HG03354 (cell line): Measurements from ENCODE around the gene EMCN.

Source experiments
- ATAC-seq: cut with Tn5 transposase; IDR thresholded peaks from one replicate; pipeline ENCODE4 v1.9.1; 2021; ENCODE audit warnings: mild to moderate bottlenecking; ENCODE audit not compliant: unreplicated experiment, poor library complexity, severe bottlenecking

The EMCN gene

DNA sequence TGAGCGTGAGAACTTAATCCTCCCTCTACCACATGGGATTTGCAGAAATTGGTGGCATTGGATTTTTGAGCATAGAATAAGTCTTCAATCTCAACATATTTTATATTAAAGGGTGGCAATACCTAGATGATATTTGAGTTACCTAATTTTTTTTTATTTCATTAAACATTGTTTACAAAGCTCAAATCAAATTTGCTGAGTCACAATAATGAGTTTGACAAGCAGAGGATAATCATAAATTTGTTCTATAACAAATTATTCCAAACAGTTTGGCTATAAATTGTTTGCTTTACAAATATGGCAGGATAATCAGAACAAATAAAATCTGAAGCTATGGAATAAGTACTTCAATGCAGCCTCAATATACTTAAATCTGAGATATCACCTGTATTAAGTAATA lies 22.7 kb downstream of the EMCN start:
- no peak for ATAC-seq

DNA sequence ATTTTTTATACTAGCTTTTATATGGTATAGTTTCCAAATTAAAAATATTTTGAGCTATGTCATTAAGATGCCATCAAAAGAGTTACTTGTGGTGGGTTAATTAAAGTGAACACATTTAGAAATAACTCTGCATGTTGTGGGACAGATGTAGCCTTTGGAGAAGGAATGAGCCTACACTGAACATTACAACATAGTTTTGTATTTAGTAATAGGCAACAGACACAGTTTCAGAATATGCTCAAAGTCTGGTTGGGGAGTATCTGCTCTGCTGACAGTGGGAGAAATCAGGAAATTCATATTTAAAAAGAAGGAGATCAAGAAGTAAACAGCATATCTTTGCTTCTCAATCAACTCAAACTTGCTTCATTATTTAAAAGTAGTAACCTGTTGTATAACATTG lies 23.7 kb downstream of the EMCN start:
- no peak for ATAC-seq

DNA sequence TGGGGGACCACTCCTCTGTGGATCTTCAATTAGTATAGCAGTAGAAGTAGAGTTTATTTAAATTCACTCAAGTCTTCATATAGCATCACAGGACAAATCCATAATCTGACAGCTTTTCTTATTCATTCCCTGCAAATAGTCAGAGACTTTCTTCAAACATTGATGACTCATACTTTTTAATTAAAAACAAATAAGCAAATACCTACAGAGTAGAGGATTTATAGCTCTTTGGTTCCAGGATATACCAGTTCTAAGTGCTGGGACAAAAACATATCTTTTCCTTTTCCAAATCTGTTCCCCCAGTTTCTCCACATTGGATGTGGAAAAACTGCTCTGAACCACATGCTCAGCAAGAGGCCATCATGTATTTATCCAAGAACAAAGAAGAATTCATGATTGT lies 24.1 kb downstream of the EMCN start:
- ATAC-seq = no peak

DNA sequence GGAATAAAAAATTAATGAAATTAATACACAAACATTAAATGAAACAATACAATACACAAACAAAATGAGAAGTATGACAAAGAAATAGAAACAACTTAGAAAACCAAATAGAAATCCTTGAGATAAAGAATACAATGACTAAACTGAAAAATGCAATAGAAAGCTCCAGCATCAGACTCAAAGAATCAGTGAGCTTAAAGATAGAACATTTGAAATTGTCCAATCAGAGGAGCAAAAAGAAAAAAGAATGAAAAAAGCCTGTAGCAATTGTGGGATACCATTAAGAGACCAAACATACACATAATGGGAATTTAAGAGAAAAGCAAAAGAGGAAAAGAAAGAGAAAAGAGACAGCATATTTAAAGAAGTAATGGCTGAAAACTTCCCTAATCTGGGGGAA lies 25.7 kb downstream of the EMCN start:
- no peak for ATAC-seq

DNA sequence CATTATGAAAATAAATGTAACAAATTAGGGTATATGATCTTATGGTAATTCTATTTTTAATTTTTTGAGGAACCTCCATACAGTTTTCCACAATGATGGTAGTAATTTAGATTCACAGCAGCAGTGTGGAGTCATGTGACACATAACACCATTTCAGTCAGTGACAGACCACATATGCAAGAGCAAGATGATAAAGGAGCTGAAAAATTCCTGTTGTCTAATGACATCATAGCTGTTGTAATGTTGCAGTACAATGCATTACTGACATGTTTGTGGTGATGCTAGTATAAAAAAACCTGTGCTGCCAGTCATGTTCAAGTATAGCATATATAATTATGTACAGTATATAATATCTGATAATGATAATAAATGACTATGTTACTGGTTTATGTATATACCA lies 28.5 kb downstream of the EMCN start:
- no peak for ATAC-seq

DNA sequence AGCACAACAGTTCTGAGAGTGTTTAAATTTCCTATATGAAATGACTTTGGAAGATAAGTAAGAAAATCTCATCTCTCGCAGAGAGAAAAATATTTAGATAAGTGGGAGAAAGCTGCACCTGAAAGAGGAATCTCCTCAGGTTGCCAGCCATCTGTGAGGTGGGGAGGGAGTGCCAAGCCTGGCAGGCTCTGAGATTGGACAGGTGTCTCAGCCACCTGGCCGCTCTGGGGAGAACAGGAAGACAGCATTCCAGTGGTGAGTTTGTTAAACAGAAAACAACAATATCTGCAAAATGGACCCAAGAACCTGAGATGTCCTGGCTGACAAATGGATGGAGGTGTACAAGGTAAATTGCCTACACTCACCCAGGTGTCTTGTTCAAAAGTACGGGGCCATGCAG lies 31.3 kb downstream of the EMCN start:
- no peak for ATAC-seq

DNA sequence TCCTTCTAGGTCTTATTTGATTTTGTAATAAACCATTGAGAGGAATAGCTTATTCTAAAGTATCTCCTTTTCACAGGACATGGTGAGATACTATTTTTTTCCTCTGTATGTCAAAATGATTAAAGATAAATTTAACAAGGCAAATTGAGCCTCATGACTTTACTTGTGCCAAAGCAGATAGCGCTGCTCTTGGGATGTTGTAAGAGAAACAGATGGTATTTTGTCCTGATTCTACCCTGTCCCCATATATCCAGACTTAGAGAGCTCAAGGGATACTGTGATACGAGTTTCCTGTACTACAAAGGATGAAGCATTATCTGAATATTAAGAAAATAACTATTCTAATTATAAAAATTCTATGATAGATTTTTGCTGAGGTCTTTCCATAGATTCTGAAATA lies 34.0 kb downstream of the EMCN start:
- ATAC-seq = no peak

DNA sequence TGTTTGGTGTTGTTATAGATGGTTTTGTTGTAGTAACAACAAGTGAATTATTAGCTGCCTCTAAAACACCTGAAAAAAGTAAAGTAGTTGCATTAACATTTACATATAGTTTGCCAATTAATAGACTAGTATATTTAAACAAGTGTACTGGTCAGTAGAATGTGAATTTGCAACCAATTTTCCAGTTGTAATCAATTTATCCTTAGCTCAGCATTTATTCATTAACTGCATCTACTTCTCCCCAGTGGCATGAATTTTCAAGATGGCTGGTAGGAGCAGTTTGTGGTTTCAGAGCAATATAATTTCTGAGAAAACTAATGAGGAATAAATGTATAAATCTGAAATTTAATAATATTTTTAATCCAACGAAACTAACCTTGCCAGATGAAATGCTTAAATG lies 37.9 kb downstream of the EMCN start:
- ATAC-seq = no peak

DNA sequence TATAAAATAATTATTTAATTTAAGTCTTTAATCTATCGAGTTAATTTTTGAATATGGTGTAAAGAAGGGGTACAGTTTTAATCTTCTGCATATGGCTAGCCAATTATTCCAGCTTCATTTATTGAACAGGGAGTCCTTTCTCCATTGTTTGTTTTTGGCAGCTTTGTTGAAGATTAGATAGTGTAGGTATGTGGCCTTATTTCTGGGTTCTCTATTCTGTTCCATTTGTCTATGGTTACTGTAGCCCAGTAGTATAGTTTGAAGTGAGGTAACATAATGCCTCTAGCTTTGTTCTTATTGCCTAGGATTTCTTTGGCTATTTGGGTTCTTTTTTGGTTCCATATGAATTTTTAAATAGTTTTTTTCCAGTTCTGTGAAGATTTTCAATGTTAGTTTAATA lies 48.3 kb downstream of the EMCN start:
- no peak for ATAC-seq

DNA sequence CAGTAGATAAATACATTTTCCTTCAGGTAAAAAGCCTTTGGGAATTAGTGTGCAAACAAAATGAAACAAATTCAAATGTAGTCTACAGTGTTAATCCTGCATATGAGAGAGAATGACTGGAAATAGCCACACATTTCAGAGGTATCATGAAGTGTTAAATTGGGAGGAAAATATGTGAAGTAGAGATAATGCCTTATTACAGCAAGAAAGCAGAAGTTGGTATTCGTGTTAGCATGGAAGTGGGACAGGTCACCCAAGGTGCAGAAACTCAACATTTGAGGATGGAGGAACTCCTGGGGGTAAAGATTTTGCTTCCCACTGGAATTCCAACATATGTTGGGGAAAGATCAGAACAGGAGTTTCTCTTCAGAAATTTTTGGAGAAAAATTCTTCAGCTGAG lies 51.3 kb downstream of the EMCN start:
- no peak for ATAC-seq

DNA sequence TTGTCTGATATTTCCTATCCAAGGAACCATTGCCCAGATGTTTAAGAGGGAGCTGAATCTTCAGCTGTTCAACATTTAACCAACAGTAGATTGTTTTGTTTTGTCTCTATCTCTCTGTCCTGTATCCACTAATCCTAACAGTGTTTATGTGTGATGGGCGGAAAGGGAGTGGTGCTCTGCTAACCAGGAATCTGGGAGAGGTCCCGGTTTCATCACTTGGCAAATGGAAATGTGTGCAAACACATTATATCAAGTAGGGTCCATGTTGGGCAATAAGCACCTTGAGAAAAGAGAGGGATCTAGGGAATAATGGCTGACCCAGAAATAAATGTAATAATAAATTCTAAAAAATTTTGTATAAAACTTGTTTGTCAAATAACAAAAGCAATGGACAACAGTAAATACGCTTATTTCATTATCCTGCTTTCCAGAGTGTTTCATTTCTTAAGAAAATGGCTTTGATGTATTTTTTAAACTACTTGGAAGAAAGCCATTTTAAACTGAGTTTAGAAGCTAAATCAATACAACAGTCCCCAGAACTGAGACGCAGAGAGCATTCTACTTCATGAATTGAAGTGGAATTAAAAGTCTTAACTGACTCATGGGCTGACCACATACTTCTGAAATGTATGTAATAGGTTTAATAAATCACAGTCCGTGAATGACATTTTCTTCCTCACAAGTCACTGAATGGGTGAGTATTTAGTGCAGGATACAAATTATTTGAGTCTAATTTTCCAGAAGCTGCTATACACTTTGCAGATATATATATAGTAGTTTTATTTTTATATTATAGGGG lies 55.8 kb downstream of the EMCN start:
- ATAC-seq = no peak

DNA sequence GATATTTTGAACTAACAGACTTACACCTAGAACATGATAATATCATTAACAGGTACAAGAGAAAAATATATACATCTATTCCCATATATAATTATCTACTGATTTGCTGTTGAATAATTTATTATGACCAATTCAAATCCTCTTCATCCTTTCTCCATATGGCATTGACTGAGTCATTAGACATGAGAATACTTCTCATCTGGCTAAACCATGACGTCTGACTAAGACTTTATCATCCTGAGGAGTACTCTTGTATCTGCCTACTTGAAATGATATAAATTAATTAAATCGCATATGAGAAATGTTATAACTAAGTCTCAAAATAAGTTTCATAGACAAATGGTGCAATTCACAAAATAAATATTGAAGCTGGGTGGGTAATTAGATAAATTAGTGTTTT lies 67.4 kb downstream of the EMCN start:
- no peak for ATAC-seq

DNA sequence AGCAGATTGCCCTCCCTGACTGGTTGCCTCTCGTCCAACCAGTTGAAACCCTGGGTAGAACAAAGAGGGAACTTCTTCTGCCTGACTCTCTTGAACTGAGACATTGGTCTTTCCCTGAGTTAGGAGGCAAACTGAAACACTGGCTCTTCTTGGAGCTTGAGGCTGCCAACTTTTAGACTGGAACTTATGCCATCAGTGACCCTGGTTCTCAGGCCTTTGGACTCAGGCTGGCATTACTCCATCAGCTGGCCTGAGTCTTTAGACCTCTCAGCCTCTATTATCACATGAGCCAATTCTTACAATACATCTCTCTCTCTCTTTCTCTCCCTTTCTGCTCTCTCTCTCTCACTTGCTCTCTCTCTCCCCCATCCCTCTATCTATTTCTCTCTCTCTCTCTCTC lies 86.4 kb downstream of the EMCN start:
- ATAC-seq = no peak

DNA sequence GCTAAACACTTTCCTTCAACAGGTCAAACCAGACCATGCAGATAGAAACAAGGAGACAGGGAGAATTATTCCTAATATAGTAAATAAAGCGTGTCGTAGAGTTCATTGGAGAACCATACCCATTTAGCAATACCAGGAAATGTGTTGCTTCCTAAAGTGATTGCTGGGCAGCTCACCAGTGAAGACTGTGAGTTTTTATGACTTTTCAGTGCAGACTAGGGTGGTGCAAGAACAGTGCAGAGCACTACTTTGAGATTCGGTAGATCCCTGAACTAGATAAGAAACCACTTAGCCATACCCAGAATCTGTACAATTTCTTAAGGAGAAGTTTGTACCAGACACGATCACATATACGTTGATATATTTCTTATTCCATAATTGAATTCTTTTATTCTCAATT lies 87.4 kb downstream of the EMCN start:
- no peak for ATAC-seq

DNA sequence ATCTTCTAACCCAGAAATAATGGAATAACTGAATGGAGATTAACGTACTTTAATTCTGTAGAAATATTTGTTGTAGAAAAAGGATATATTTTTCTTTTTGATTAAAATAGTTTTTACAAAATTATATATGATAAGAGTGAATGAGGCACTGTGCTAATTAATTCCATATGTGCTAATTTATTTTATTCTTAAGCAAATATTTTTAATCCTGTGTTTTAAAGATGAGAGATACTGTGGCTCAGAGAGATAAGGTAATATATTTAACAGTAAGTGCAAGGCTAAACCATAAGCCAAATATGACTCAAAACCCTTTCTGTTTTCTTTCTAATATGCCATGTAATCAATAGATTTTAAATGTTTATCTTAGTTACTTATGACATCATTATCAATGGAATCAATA lies 88.2 kb downstream of the EMCN start:
- no peak for ATAC-seq

DNA sequence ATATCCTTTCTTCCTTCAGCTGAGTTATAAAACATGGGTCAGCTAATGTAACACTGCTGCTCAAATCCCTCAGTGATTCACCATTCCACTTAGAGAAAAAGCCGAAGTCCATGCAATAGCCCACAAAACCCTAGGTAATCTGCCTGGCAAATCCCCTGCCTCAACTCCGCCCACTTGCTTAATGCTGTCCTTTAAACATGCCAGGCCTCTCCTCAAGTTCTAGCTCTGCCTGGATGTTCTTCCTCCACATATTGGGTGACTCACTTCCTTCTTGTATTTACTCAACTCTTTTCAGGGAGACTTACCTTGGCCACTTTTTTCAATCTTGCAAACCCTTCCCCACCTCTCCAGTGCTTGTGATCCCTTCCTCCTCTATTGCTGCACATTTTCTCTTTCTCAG lies 89.8 kb downstream of the EMCN start:
- ATAC-seq = no peak

DNA sequence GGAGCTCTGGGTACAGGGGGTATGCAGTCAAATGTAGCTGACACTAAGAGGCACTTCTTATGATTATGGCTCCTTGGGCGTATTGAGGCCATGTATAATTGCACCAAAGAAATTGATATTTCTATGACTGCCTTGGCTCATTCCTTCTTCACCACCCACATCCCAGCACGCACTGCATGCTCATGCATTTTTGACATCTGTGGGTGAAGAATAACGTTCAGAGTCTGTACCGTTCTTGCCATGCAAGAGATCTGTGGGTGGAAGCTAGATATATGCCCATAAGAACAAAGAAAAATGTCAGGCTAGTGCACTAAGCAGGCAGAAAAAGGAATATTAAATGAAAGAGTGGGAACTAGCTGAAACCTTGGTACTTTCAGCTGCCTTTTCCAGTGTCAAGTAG lies 93.4 kb downstream of the EMCN start:
- no peak for ATAC-seq

DNA sequence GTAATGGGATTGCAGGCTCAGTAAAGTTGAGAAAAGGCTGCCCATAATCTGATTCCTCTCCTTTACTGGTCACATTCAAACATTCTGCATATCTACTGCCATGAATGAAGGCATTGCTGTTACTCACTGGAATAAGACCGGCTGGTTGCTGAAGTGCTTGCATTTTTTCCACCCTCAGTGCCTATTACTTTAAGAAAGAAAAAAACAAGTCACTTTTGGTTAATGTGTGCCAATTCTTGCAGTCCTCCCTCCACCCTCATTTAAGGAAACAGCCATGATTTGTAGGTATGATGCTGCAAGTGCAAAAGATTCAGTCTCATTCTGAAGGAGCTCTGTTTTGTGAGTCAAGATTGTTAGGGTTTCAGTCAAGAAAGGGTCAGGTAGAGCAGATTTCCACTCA lies 94.9 kb downstream of the EMCN start:
- ATAC-seq = no peak

DNA sequence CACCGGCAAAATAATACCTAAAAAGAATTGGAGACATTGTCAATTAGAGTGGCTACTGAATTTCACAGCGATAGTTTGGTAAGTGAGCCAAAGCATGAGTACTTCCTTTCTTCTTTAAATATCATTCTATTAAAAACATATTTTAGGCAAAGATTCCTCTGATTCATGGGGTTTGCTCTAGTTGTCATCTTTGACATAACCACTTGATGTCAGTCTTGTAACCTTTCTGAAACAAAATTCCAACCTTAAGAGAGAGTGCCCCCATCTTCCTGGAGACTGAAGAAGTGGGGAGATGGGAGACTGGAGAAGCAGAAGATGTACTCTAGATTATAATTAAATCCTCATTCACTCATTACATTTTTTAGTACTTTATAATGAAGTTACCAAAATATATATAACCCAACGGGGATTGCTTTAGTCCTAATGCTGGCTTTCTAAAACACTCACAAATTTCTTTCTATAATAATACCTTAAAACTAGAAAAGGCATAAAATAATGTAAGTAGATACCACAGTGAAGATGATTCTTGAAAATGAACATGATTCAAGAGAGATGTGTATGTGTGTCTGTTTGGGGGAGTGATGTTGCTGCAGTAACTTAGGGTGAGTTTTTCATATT lies 96.4 kb downstream of the EMCN start:
- ATAC-seq = no peak

DNA sequence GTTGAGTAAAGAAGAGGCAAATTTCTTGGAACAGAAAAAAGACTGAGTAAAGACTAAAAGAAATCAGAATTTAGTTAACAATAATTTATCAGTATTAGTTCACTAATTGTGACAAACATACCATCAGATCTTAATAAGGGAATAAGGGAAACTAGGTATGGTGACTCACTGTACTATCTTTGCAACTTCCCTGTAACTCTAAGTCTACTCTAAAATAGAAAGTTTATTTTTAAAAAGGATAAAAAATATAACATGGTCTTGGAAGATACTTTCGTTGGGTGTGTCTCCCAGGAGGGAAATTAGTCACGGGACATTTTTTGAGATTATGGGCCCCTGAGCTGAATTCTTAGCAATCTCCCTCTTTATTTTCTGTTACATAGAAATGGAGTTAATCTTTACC lies 97.3 kb downstream of the EMCN start:
- no peak for ATAC-seq

DNA sequence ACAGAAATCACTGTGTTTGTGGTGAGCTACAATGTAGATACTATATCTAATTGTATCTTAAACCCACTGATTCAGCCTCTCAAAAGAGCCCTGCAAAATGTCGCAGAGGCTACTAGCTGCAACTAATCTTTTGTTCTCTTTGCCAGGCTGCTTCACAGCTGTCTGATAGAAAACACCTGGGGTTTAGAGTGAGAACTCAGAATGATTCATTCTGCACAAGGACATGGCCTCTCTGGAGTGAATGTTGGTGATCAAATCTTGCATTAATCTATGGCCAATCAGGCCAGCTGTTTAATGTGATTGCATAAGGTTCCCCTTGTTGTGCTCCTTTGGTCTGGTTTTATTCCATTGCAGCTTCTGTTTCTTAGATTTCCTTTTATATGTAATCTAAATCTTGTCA lies 100.3 kb downstream of the EMCN start:
- no peak for ATAC-seq
